GM19240 (cell line): ENCODE results near the gene RAB36.
A peak's percentile ranks its signal among the peaks of the same experiment; 100 is the strongest.

Source experiments
- DNase-seq: peaks from one replicate; pipeline ENCODE4 v3.0.0; 2011; ENCODE audit warnings: low spot score; ENCODE audit not compliant: insufficient read length

RAB36 gene

GRCh38 chr22:23108249-23109078 lies 36.8 kb upstream of the RAB36 start:
- DNase-seq: no peak

- no peak for DNase-seq
Observed at GRCh38 chr22:23109079-23109347, 36.3 kb upstream of the RAB36 start.

- DNase-seq: no peak
Observed at GRCh38 chr22:23109441-23109978, 35.8 kb upstream of the RAB36 start.

- no peak for DNase-seq
Observed at GRCh38 chr22:23110190-23110921, 34.9 kb upstream of the RAB36 start.

GRCh38 chr22:23110922-23111527 lies 34.3 kb upstream of the RAB36 start:
- DNase-seq: no peak

GRCh38 chr22:23112472-23113012 lies 32.7 kb upstream of the RAB36 start:
- DNase-seq: no peak

GRCh38 chr22:23113067-23113846 lies 32.0 kb upstream of the RAB36 start:
- DNase-seq: no peak

GRCh38 chr22:23113847-23114720 lies 31.2 kb upstream of the RAB36 start:
- DNase-seq: no peak

GRCh38 chr22:23114721-23115020 lies 30.6 kb upstream of the RAB36 start:
- no peak for DNase-seq

GRCh38 chr22:23115369-23115768 lies 29.9 kb upstream of the RAB36 start:
- DNase-seq: no peak

- DNase-seq: no peak
Observed at GRCh38 chr22:23115825-23116494, 29.3 kb upstream of the RAB36 start.

GRCh38 chr22:23116506-23117263 lies 28.6 kb upstream of the RAB36 start:
- DNase-seq: no peak

GRCh38 chr22:23117275-23117674 lies 28.0 kb upstream of the RAB36 start:
- no peak for DNase-seq

GRCh38 chr22:23117891-23118646 lies 27.2 kb upstream of the RAB36 start:
- no peak for DNase-seq

- no peak for DNase-seq
Observed at GRCh38 chr22:23118647-23119493, 26.4 kb upstream of the RAB36 start.

GRCh38 chr22:23119494-23120414 lies 25.5 kb upstream of the RAB36 start:
- DNase-seq: peak; percentile 22
